ENCODE results near the gene ZNF541.

DNA sequence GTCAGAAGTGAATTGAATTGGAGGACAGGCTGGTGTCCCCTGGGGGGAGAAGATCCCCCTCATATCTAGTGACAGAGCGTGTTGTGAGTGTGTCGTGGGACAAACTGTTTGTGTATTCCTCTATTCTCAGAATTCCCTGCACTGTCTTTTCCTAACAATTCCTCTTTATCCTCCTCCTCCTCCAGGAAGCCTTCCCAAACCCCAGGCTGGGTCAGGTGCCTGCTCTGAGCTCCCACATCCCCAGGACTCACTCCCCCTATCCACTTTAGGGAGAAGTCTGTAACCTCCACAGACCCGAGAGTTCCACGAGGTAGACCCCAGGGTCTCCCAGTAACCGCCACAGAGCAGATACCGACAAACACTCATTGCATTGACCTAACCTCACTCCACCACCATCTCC lies 20.9 kb upstream of the ZNF541 start:
- TF ChIP-seq, protein P1, sequence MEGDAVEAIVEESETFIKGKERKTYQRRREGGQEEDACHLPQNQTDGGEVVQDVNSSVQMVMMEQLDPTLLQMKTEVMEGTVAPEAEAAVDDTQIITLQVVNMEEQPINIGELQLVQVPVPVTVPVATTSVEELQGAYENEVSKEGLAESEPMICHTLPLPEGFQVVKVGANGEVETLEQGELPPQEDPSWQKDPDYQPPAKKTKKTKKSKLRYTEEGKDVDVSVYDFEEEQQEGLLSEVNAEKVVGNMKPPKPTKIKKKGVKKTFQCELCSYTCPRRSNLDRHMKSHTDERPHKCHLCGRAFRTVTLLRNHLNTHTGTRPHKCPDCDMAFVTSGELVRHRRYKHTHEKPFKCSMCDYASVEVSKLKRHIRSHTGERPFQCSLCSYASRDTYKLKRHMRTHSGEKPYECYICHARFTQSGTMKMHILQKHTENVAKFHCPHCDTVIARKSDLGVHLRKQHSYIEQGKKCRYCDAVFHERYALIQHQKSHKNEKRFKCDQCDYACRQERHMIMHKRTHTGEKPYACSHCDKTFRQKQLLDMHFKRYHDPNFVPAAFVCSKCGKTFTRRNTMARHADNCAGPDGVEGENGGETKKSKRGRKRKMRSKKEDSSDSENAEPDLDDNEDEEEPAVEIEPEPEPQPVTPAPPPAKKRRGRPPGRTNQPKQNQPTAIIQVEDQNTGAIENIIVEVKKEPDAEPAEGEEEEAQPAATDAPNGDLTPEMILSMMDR (IDR thresholded peaks at IDR 0.05; ENCODE audit: low read depth, low read length), result no peak
- no peak for TF ChIP-seq EZH2phosphoT487 (IDR thresholded peaks at IDR 0.05; ENCODE audit: low read depth)

Measured in OCI-LY3 (cell line).